GM12878 (cell line): ENCODE data around the gene SLC25A11. TPM values are rescaled to one million over a fixed set of nuclear protein-coding genes. Genes with fewer than 3 reads are reported as not detected.
A peak's percentile ranks its signal among the peaks of the same experiment; 100 is the strongest.

ENCODE experiments used
- ATAC-seq: fragments of 200-7000 bp; cut with Tn5 transposase; 3 replicates; pipeline ENCODE4 v1.9.1; 2020; ENCODE audit warnings: mild to moderate bottlenecking, moderate library complexity
- BruUV-seq: library from RNA; stranded (reverse); fragments of 400-500 nt; replicated peaks from 2 replicates; lab custom pipeline; 2021; lab: Mats Ljungman, UMichigan
- CTCF ChIA-PET: fragments of 300-600 bp; sonication (Branson Sonifier 250); formaldehyde crosslinking; extraction: SDS; loops from one replicate; lab custom pipeline; 2021; ENCODE audit warnings: inconsistent platforms; lab: Yijun Ruan, JAX
- POLR2A ChIA-PET: fragments of 350-600 bp; formaldehyde crosslinking; extraction: SDS; loops from one replicate; lab custom pipeline; 2021; ENCODE audit warnings: inconsistent platforms; lab: Charles Lee
- RAD21 ChIA-PET: fragments of 300-600 bp; sonication (Branson Sonifier 250); formaldehyde crosslinking; loops from one replicate; lab custom pipeline; 2023; ENCODE audit warnings: antibody characterized with exemption; ENCODE audit not compliant: unreplicated experiment; lab: Charles Lee
- SMC1A ChIA-PET: fragments of 300-600 bp; sonication (Branson Sonifier 250); formaldehyde crosslinking; loops from one replicate; lab custom pipeline; 2023; ENCODE audit not compliant: unreplicated experiment, uncharacterized antibody; lab: Charles Lee
- DNase-seq: peaks from one replicate; pipeline ENCODE4 v3.0.0-alpha.2; 2011; ENCODE audit warnings: low read depth, low spot score
- FAIRE-seq: peaks from 3 replicates; lab custom pipeline; 2011; peaks lifted over from hg19 to GRCh38; lab: Jason Lieb, UNC
- H2AFZ ChIP-seq: 2 replicates; pipeline ENCODE4 v1.6.0; 2011; ENCODE audit warnings: low read depth, low read length, control low read depth; ENCODE audit not compliant: control insufficient read depth
- H3K27ac ChIP-seq: 2 replicates; pipeline ENCODE4 v1.5.1; 2011; ENCODE audit warnings: control low read depth; ENCODE audit not compliant: control insufficient read depth, insufficient read depth
- H3K27me3 ChIP-seq, 2 experiments: replicated peaks in 1 of 2; 2 replicates each; pipeline versions ENCODE4 v1.6.0 to v1.6.1; 2011; ENCODE audit warnings: low read length in 1 of 2; ENCODE audit not compliant: control insufficient read depth in 2 of 2, insufficient read depth in 2 of 2
- H3K36me3 ChIP-seq, 2 experiments: 2 replicates each; pipeline ENCODE4 v1.5.1; 2011; ENCODE audit warnings: low read length in 1 of 2; ENCODE audit not compliant: control insufficient read depth in 2 of 2, insufficient read depth in 2 of 2
- H3K4me1 ChIP-seq: 2 replicates; pipeline ENCODE4 v1.6.1; 2011; ENCODE audit warnings: mild to moderate bottlenecking, low read length, moderate library complexity, mixed read lengths; ENCODE audit not compliant: control insufficient read depth, insufficient read depth
- H3K4me2 ChIP-seq: 2 replicates; pipeline ENCODE4 v1.6.0; 2011; ENCODE audit warnings: control low read depth; ENCODE audit not compliant: control insufficient read depth, insufficient read depth
- H3K4me3 ChIP-seq: fragments of 200-600 bp; sonication (generic); 2 replicates; pipeline ENCODE4 v1.5.1; 2016
- H3K79me2 ChIP-seq: 2 replicates; pipeline ENCODE4 v1.6.0; 2011; ENCODE audit warnings: low read length; ENCODE audit not compliant: control insufficient read depth, insufficient read depth
- H3K9ac ChIP-seq: 2 replicates; pipeline ENCODE4 v1.8.0; 2011; ENCODE audit warnings: low read length, control low read depth, mixed read lengths; ENCODE audit not compliant: control insufficient read depth, insufficient read depth
- H3K9me3 ChIP-seq: replicated peaks from 3 replicates; pipeline ENCODE4 v1.5.1; 2011; ENCODE audit warnings: mild to moderate bottlenecking, low read length; ENCODE audit not compliant: control insufficient read depth, insufficient read depth
- H4K20me1 ChIP-seq: 2 replicates; pipeline ENCODE4 v1.6.0; 2011; ENCODE audit not compliant: control insufficient read depth, insufficient read depth
- BCL11A ChIP-seq: IDR thresholded peaks from 2 replicates; pipeline ENCODE4 v1.6.1; 2011; ENCODE audit warnings: low read depth, low read length
- CHD1 ChIP-seq: IDR thresholded peaks from 2 replicates; pipeline ENCODE4 v1.6.1; 2012; ENCODE audit warnings: low read depth, low read length, improper control_type of control experiment
- CHD4 ChIP-seq: fragments of 200-600 bp; sonication (generic); IDR thresholded peaks from 2 replicates; pipeline ENCODE4 v1.6.1; 2016; ENCODE audit warnings: mild to moderate bottlenecking
- CREM ChIP-seq: IDR thresholded peaks from 2 replicates; pipeline ENCODE4 v1.6.1; 2014; ENCODE audit warnings: antibody characterized with exemption, low read depth
- HDAC2 ChIP-seq: fragments of 200-600 bp; sonication (generic); IDR thresholded peaks from 2 replicates; pipeline ENCODE4 v1.6.1; 2017
- NBN ChIP-seq: fragments of 450-650 bp; IDR thresholded peaks from 2 replicates; pipeline ENCODE4 v1.6.1; 2016
- NR2C2 ChIP-seq: IDR thresholded peaks from 2 replicates; pipeline ENCODE4 v1.6.1; 2011; ENCODE audit warnings: borderline replicate concordance, low read depth; ENCODE audit not compliant: control insufficient read depth, insufficient read length
- POLR2AphosphoS5 ChIP-seq: IDR thresholded peaks from 2 replicates; pipeline ENCODE4 v1.6.1; 2011; ENCODE audit warnings: mild to moderate bottlenecking, low read length, inconsistent platforms
- SPI1 ChIP-seq: IDR thresholded peaks from 2 replicates; pipeline ENCODE4 v1.6.1; 2011; ENCODE audit warnings: low read depth, mild to moderate bottlenecking, low read length, moderate library complexity, borderline replicate concordance; ENCODE audit not compliant: insufficient read depth
- TBL1XR1 ChIP-seq: IDR thresholded peaks from 2 replicates; pipeline ENCODE4 v1.6.1; 2012; ENCODE audit warnings: low read depth, low read length, improper control_type of control experiment
- WGBS: methylation state at CpG from one replicate; pipeline ENCODE4 v1.1.6; 2016; ENCODE audit warnings: low lambda C conversion rate; ENCODE audit not compliant: insufficient replicate concordance, insufficient coverage; ENCODE audit errors: missing lambda C conversion rate; 5-methylcytosine and 5-hydroxymethylcytosine counted together
- in situ Hi-C: fragments of 300-500 bp; cut with MboI; formaldehyde crosslinking; loops from 9 replicates; pipeline ENCODE4 v1.14.3; 2018; ENCODE audit warnings: mixed read lengths
- intact Hi-C: fragments of 100-400 bp; cut with micrococcal nuclease; formaldehyde crosslinking; loops from one replicate; pipeline ENCODE4 v1.14.2; 2022; ENCODE audit not compliant: unreplicated experiment
- polyA plus RNA-seq, 11 experiments: library from polyadenylated mRNA; depleted of rRNA in 4 of 11; unstranded in 6 of 11; stranded (reverse) in 5 of 11; fragments of >200 nt; fragmentation: Nextera tagmentation in 4 of 11; fragmentation: Illumina TruSeq in 1 of 11; extraction: Ambion mirVana in 4 of 11; extraction: Trizol in 1 of 11; gene quantifications; 1 replicate in 1 of 11; 2 replicates in 10 of 11; pipeline versions ENCODE4 v1.2.1 to v1.2.3, GENCODE V29; 2011 to 2016; ENCODE audit warnings: inconsistent platforms in 2 of 11, missing spikeins in 2 of 11, low read depth in 1 of 11
- total RNA-seq, 4 experiments: library from RNA; depleted of rRNA in 3 of 4; stranded (reverse); fragments of >200 nt in 3 of 4; fragmentation: Illumina TruSeq in 1 of 4; extraction: Trizol in 1 of 4; gene quantifications; 2 replicates each; pipeline versions ENCODE4 v1.2.1 to v1.2.3, GENCODE V29; 2013 to 2021
- TF ChIP-seq, protein P1 (sequence below): fragments of 450-650 bp; IDR thresholded peaks from 2 replicates; pipeline ENCODE4 v1.6.1; 2018; ENCODE audit warnings: mild to moderate bottlenecking, low read depth, moderate library complexity; ENCODE audit not compliant: partially characterized antibody
- TF ChIP-seq, protein P2 (sequence below): IDR thresholded peaks from 2 replicates; pipeline ENCODE4 v1.6.1; 2011; ENCODE audit warnings: borderline replicate concordance, low read depth, mild to moderate bottlenecking, moderate library complexity, mixed read lengths, low read length; ENCODE audit not compliant: insufficient read depth; ENCODE audit errors: extremely low read length
- TF ChIP-seq, protein P3 (sequence below): IDR thresholded peaks from 2 replicates; pipeline ENCODE4 v1.6.1; 2012; ENCODE audit warnings: low read depth, low read length, improper control_type of control experiment
- TF ChIP-seq, protein P4 (sequence below): IDR thresholded peaks from 2 replicates; pipeline ENCODE4 v1.6.1; 2011; ENCODE audit warnings: mild to moderate bottlenecking, low read depth, low read length, moderate library complexity; ENCODE audit not compliant: insufficient replicate concordance

SLC25A11 gene
- total and polyA plus RNA-seq, 10 of the 15 experiments (the other 5 are each of a cell fraction or from before 2014, with no cell fraction given), result 5.8 to 142 (median 65.0) TPM

DNA sequence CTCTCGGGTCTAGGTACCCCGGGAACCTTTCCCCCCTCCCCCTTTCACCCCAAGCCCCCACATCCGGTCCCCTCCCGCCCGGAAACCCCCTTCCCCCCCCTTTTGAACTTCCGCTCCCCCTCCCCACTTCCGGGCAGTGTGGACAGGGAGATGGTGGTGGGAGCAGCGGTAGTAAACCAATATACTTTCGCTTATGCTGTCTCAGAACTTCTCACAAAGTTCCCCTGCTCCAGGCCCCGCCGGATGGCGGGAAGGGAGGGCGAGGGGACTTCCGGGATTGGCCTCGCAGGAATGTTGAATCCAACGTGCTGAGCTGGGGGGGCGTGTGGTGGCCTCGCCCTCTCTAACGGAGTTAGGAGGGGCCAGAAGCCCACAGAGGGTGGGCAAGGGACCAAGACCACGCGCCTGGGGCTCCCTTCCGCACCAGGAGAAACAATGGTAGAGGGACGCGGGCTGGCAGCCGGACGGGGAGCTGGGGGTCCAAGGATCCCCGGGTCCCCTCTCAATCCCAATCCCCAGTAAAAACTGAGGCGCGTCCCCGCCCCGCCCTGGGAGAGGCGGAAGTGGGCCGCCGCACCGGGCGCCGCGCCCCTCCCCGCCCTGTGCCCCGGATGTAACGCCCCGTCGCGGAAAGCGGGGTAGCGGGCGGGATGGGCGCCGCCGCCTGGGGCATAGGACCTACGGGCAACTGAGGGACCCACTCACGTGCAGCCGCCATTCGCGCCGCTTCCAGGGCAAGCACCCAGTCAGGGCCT is 7.7 kb upstream of the SLC25A11 start (continued):
- TF ChIP-seq BCL11A (0 out of 2 replicates have a peak, but pooled peaks have one; percentile 9), CREM (no peak)
- TF ChIP-seq, protein P1, sequence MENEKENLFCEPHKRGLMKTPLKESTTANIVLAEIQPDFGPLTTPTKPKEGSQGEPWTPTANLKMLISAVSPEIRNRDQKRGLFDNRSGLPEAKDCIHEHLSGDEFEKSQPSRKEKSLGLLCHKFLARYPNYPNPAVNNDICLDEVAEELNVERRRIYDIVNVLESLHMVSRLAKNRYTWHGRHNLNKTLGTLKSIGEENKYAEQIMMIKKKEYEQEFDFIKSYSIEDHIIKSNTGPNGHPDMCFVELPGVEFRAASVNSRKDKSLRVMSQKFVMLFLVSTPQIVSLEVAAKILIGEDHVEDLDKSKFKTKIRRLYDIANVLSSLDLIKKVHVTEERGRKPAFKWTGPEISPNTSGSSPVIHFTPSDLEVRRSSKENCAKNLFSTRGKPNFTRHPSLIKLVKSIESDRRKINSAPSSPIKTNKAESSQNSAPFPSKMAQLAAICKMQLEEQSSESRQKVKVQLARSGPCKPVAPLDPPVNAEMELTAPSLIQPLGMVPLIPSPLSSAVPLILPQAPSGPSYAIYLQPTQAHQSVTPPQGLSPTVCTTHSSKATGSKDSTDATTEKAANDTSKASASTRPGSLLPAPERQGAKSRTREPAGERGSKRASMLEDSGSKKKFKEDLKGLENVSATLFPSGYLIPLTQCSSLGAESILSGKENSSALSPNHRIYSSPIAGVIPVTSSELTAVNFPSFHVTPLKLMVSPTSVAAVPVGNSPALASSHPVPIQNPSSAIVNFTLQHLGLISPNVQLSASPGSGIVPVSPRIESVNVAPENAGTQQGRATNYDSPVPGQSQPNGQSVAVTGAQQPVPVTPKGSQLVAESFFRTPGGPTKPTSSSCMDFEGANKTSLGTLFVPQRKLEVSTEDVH, result peak; percentile 50
- TF ChIP-seq, protein P2, sequence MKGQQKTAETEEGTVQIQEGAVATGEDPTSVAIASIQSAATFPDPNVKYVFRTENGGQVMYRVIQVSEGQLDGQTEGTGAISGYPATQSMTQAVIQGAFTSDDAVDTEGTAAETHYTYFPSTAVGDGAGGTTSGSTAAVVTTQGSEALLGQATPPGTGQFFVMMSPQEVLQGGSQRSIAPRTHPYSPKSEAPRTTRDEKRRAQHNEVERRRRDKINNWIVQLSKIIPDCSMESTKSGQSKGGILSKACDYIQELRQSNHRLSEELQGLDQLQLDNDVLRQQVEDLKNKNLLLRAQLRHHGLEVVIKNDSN, result no peak

DNA sequence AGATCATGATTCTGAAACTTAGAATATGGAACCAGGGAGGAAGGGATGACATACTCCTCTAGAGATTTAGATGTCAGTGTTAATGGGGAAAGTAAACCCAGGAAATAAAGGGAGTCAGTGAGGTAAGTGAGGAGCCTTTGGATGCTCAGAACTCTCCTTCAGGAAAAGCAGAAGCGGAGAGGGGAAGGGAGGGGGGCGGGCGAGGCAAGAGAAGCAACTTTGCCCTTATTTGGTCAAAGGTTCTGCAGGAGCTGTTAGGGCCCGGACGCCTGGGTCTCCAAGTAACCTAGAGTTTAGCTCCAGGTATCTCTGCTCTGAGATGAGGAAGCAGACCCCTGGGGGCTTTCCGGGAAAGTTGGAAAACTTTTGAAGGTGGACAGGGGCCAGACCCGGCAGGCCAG is 7.2 kb upstream of the SLC25A11 start:
- DNase-seq, result no peak
- ChIA-PET SMC1A (interaction anchor here (7.1 kb wide), 1 partner anchor 20 kb away, joined by 50 read pairs; the partner anchor contains the start of gene SPAG7), POLR2A (interaction anchor here (0.8 to 17.5 kb wide), 3 partner anchors 19 to 115 kb away, joined by 4 to 272 read pairs (median 5); partner anchors contain the start of genes INCA1, KIF1C and SPAG7), RAD21 (interaction anchor here (0.7 to 9.8 kb wide), 5 partner anchors 7 to 44 kb away, joined by 3 to 73 read pairs (median 4); partner anchors contain the start of genes CAMTA2, CHRNE, RNF167 and SLC25A11), CTCF (interaction anchor here (1.0 to 3.3 kb wide), 3 partner anchors 19 to 38 kb away, joined by 4 to 13 read pairs (median 12); partner anchors contain the start of gene SPAG7)
- in situ Hi-C loops, result no loop called here
- no peak for FAIRE-seq
- BruUV-seq, result no TSS peak
- ATAC-seq, result no peak
- intact Hi-C loops, result no loop called here
- H4K20me1 ChIP-seq, result peaks cover 5% of the 10 kb centered on the region
- 0% methylated on average over 6 of the region's 7 CpGs for WGBS
- peak overlapping the region; percentile 96 for H3K4me3 ChIP-seq
- H3K27me3 ChIP-seq, result no peaks in the 10 kb centered on the region
- peaks cover 51% of the 10 kb centered on the region for H3K4me1 ChIP-seq
- peak overlapping the region; percentile 100 for H3K9ac ChIP-seq
- H3K79me2 ChIP-seq, result peaks cover 77% of the 10 kb centered on the region
- no peaks in the 10 kb centered on the region for H3K9me3 ChIP-seq
- no peak overlapping the region for H2AFZ ChIP-seq
- peaks cover 20% of the 10 kb centered on the region in 2 experiments for H3K36me3 ChIP-seq
- H3K4me2 ChIP-seq, result peak overlapping the region; percentile 55
- peak overlapping the region; percentile 100 for H3K27ac ChIP-seq
- no peak for TF ChIP-seq HDAC2
- TF ChIP-seq TBL1XR1, result 0 out of 2 replicates have a peak, but pooled peaks have one; percentile 34
- TF ChIP-seq CHD1, result 0 out of 2 replicates have a peak, but pooled peaks have one; percentile 52
- no peak for TF ChIP-seq CHD4
- TF ChIP-seq, protein P3, sequence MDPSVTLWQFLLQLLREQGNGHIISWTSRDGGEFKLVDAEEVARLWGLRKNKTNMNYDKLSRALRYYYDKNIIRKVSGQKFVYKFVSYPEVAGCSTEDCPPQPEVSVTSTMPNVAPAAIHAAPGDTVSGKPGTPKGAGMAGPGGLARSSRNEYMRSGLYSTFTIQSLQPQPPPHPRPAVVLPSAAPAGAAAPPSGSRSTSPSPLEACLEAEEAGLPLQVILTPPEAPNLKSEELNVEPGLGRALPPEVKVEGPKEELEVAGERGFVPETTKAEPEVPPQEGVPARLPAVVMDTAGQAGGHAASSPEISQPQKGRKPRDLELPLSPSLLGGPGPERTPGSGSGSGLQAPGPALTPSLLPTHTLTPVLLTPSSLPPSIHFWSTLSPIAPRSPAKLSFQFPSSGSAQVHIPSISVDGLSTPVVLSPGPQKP, result peak; percentile 54
- TF ChIP-seq POLR2AphosphoS5, result peak; percentile 51
- peak; percentile 40; the same call in 1 of the 2 replicates for TF ChIP-seq SPI1
- TF ChIP-seq, protein P4, sequence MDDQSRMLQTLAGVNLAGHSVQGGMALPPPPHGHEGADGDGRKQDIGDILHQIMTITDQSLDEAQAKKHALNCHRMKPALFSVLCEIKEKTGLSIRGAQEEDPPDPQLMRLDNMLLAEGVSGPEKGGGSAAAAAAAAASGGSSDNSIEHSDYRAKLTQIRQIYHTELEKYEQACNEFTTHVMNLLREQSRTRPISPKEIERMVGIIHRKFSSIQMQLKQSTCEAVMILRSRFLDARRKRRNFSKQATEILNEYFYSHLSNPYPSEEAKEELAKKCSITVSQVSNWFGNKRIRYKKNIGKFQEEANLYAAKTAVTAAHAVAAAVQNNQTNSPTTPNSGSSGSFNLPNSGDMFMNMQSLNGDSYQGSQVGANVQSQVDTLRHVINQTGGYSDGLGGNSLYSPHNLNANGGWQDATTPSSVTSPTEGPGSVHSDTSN, result peak; percentile 15
- no peak for TF ChIP-seq NBN
- TF ChIP-seq NR2C2, result no peak
